ENCODE measurements around the gene IMMP2L. TPM values are rescaled to one million over a fixed set of nuclear protein-coding genes. Genes with fewer than 3 reads are reported as not detected.

Gene IMMP2L
- total and polyA plus RNA-seq, 4 donors: 24.3 to 32.9 (median 26.8) TPM

- Histone ChIP-seq H3K27me3 (ENCODE audit: control insufficient read depth in 1 of 2, insufficient read depth in 2 of 2, low read length in 1 of 2) (no peaks in the 10 kb centered on the region), H3K27ac (ENCODE audit: low read depth in 1 of 2, low read length in 2 of 2) (no peak overlapping the region), H3K36me3 (ENCODE audit: control insufficient read depth in 1 of 2, insufficient read depth in 2 of 2, low read length in 1 of 2) (no peaks in the 10 kb centered on the region), H3K4me1 (ENCODE audit: control insufficient read depth in 1 of 2, insufficient read depth in 2 of 2, low read length in 2 of 2) (no peaks in the 10 kb centered on the region), H3K4me3 (ENCODE audit: low read length in 2 of 2) (no peak overlapping the region), H3K9me3 (ENCODE audit: control insufficient read depth, low read length) (no peaks in the 10 kb centered on the region)
- 96% methylated on average over 2 of the region's 2 CpGs for WGBS, 2 donors
- intact Hi-C loops (cut with DNase I): no loop called here
- DNase-seq (no peak), ATAC-seq (ENCODE audit: low FRiP score) (no peak)
Observed at GRCh38 chr7:111056371-111056770, 505.9 kb downstream of the IMMP2L start.

GRCh38 chr7:111053035-111053434 is 509.3 kb downstream of the IMMP2L start:
- WGBS, 2 donors: 97% methylated on average over 2 of the region's 2 CpGs
- H3K27me3 ChIP-seq (ENCODE audit: control insufficient read depth in 1 of 2, insufficient read depth in 2 of 2, low read length in 1 of 2): no peaks in the 10 kb centered on the region
- H3K36me3 ChIP-seq (ENCODE audit: control insufficient read depth in 1 of 2, insufficient read depth in 2 of 2, low read length in 1 of 2): no peaks in the 10 kb centered on the region
- intact Hi-C loops (cut with DNase I): no loop called here
- ATAC-seq (ENCODE audit: low FRiP score) (no peak), DNase-seq (no peak)
- no peak overlapping the region for H3K27ac ChIP-seq (ENCODE audit: low read depth in 1 of 2, low read length in 2 of 2)
- H3K4me3 ChIP-seq (ENCODE audit: low read length in 2 of 2): no peak overlapping the region
- H3K4me1 ChIP-seq (ENCODE audit: control insufficient read depth in 1 of 2, insufficient read depth in 2 of 2, low read length in 2 of 2): no peaks in the 10 kb centered on the region
- no peaks in the 10 kb centered on the region for H3K9me3 ChIP-seq (ENCODE audit: control insufficient read depth, low read length)

GRCh38 chr7:111051832-111052231 is 510.5 kb downstream of the IMMP2L start:
- H3K4me1 ChIP-seq (ENCODE audit: control insufficient read depth in 1 of 2, insufficient read depth in 2 of 2, low read length in 2 of 2): no peaks in the 10 kb centered on the region
- H3K27ac ChIP-seq (ENCODE audit: low read depth in 1 of 2, low read length in 2 of 2): no peak overlapping the region
- WGBS, 2 donors: 81 to 97% methylated on average over 1 of the region's 1 CpG
- intact Hi-C loops (cut with DNase I): no loop called here
- no peak overlapping the region for H3K4me3 ChIP-seq (ENCODE audit: low read length in 2 of 2)
- H3K36me3 ChIP-seq (ENCODE audit: control insufficient read depth in 1 of 2, insufficient read depth in 2 of 2, low read length in 1 of 2): no peaks in the 10 kb centered on the region
- no peak for DNase-seq
- no peaks in the 10 kb centered on the region for H3K9me3 ChIP-seq (ENCODE audit: control insufficient read depth, low read length)
- no peaks in the 10 kb centered on the region for H3K27me3 ChIP-seq (ENCODE audit: control insufficient read depth in 1 of 2, insufficient read depth in 2 of 2, low read length in 1 of 2)
- ATAC-seq (ENCODE audit: low FRiP score): no peak

GRCh38 chr7:111050875-111051416 is 511.3 kb downstream of the IMMP2L start:
- no peak for DNase-seq
- no peaks in the 10 kb centered on the region for H3K27me3 ChIP-seq (ENCODE audit: control insufficient read depth in 1 of 2, insufficient read depth in 2 of 2, low read length in 1 of 2)
- H3K4me1 ChIP-seq (ENCODE audit: control insufficient read depth in 1 of 2, insufficient read depth in 2 of 2, low read length in 2 of 2): no peaks in the 10 kb centered on the region
- H3K27ac ChIP-seq (ENCODE audit: low read depth in 1 of 2, low read length in 2 of 2): no peak overlapping the region
- H3K9me3 ChIP-seq (ENCODE audit: control insufficient read depth, low read length): no peaks in the 10 kb centered on the region
- ATAC-seq (ENCODE audit: low FRiP score): no peak
- WGBS, 2 donors: 82% methylated on average over 2 of the region's 2 CpGs
- intact Hi-C loops (cut with DNase I): no loop called here
- H3K4me3 ChIP-seq (ENCODE audit: low read length in 2 of 2): no peak overlapping the region
- no peaks in the 10 kb centered on the region for H3K36me3 ChIP-seq (ENCODE audit: control insufficient read depth in 1 of 2, insufficient read depth in 2 of 2, low read length in 1 of 2)

GRCh38 chr7:111049971-111050680 is 512.2 kb downstream of the IMMP2L start:
- Histone ChIP-seq H3K4me3 (ENCODE audit: low read length in 2 of 2) (no peak overlapping the region), H3K27ac (ENCODE audit: low read depth in 1 of 2, low read length in 2 of 2) (no peak overlapping the region), H3K27me3 (ENCODE audit: control insufficient read depth in 1 of 2, insufficient read depth in 2 of 2, low read length in 1 of 2) (no peaks in the 10 kb centered on the region), H3K9me3 (ENCODE audit: control insufficient read depth, low read length) (no peaks in the 10 kb centered on the region), H3K4me1 (ENCODE audit: control insufficient read depth in 1 of 2, insufficient read depth in 2 of 2, low read length in 2 of 2) (peaks cover 0 to 2% of the 10 kb centered on the region in 2 donors), H3K36me3 (ENCODE audit: control insufficient read depth in 1 of 2, insufficient read depth in 2 of 2, low read length in 1 of 2) (no peaks in the 10 kb centered on the region)
- WGBS, 2 donors: 73 to 74% methylated on average over 7 of the region's 7 CpGs
- ATAC-seq (ENCODE audit: low FRiP score): no peak
- DNase-seq: no peak
- intact Hi-C loops (cut with DNase I): no loop called here

GRCh38 chr7:111047595-111047994 is 514.7 kb downstream of the IMMP2L start:
- peaks cover 0 to 2% of the 10 kb centered on the region in 2 donors for H3K4me1 ChIP-seq (ENCODE audit: control insufficient read depth in 1 of 2, insufficient read depth in 2 of 2, low read length in 2 of 2)
- no peak overlapping the region for H3K4me3 ChIP-seq (ENCODE audit: low read length in 2 of 2)
- intact Hi-C loops (cut with DNase I): no loop called here
- no peaks in the 10 kb centered on the region for H3K9me3 ChIP-seq (ENCODE audit: control insufficient read depth, low read length)
- no peaks in the 10 kb centered on the region for H3K27me3 ChIP-seq (ENCODE audit: control insufficient read depth in 1 of 2, insufficient read depth in 2 of 2, low read length in 1 of 2)
- ATAC-seq (ENCODE audit: low FRiP score): no peak
- H3K36me3 ChIP-seq (ENCODE audit: control insufficient read depth in 1 of 2, insufficient read depth in 2 of 2, low read length in 1 of 2): no peaks in the 10 kb centered on the region
- no peak overlapping the region for H3K27ac ChIP-seq (ENCODE audit: low read depth in 1 of 2, low read length in 2 of 2)
- DNase-seq: no peak
- 93 to 97% methylated on average over 4 of the region's 4 CpGs for WGBS, 2 donors

- H3K36me3 ChIP-seq (ENCODE audit: control insufficient read depth in 1 of 2, insufficient read depth in 2 of 2, low read length in 1 of 2): no peaks in the 10 kb centered on the region
- no peak for DNase-seq
- H3K4me1 ChIP-seq (ENCODE audit: control insufficient read depth in 1 of 2, insufficient read depth in 2 of 2, low read length in 2 of 2): peaks cover 0 to 2% of the 10 kb centered on the region in 2 donors
- peak; percentile 57 for ATAC-seq (ENCODE audit: low FRiP score)
- no peak overlapping the region for H3K4me3 ChIP-seq (ENCODE audit: low read length in 2 of 2)
- no peaks in the 10 kb centered on the region for H3K27me3 ChIP-seq (ENCODE audit: control insufficient read depth in 1 of 2, insufficient read depth in 2 of 2, low read length in 1 of 2)
- H3K9me3 ChIP-seq (ENCODE audit: control insufficient read depth, low read length): no peaks in the 10 kb centered on the region
- no peak overlapping the region for H3K27ac ChIP-seq (ENCODE audit: low read depth in 1 of 2, low read length in 2 of 2)
- intact Hi-C loops (cut with DNase I): no loop called here
Observed at GRCh38 chr7:111045449-111045848, 516.8 kb downstream of the IMMP2L start.

- DNase-seq: no peak
- peaks cover 0 to 2% of the 10 kb centered on the region in 2 donors for H3K4me1 ChIP-seq (ENCODE audit: control insufficient read depth in 1 of 2, insufficient read depth in 2 of 2, low read length in 2 of 2)
- H3K27me3 ChIP-seq (ENCODE audit: control insufficient read depth in 1 of 2, insufficient read depth in 2 of 2, low read length in 1 of 2): no peaks in the 10 kb centered on the region
- no peak overlapping the region for H3K27ac ChIP-seq (ENCODE audit: low read depth in 1 of 2, low read length in 2 of 2)
- no peaks in the 10 kb centered on the region for H3K36me3 ChIP-seq (ENCODE audit: control insufficient read depth in 1 of 2, insufficient read depth in 2 of 2, low read length in 1 of 2)
- ATAC-seq (ENCODE audit: low FRiP score): no peak
- intact Hi-C loops (cut with DNase I): no loop called here
- no peaks in the 10 kb centered on the region for H3K9me3 ChIP-seq (ENCODE audit: control insufficient read depth, low read length)
- no peak overlapping the region for H3K4me3 ChIP-seq (ENCODE audit: low read length in 2 of 2)
- 90 to 95% methylated on average over 1 of the region's 1 CpG for WGBS, 2 donors
Observed at GRCh38 chr7:111043561-111043960, 518.7 kb downstream of the IMMP2L start.

- H3K27ac ChIP-seq (ENCODE audit: low read depth in 1 of 2, low read length in 2 of 2): no peak overlapping the region
- no peaks in the 10 kb centered on the region for H3K27me3 ChIP-seq (ENCODE audit: control insufficient read depth in 1 of 2, insufficient read depth in 2 of 2, low read length in 1 of 2)
- 94 to 96% methylated on average over 2 of the region's 2 CpGs for WGBS, 2 donors
- H3K9me3 ChIP-seq (ENCODE audit: control insufficient read depth, low read length): no peaks in the 10 kb centered on the region
- no peak for DNase-seq
- H3K36me3 ChIP-seq (ENCODE audit: control insufficient read depth in 1 of 2, insufficient read depth in 2 of 2, low read length in 1 of 2): no peaks in the 10 kb centered on the region
- peaks cover 0 to 2% of the 10 kb centered on the region in 2 donors for H3K4me1 ChIP-seq (ENCODE audit: control insufficient read depth in 1 of 2, insufficient read depth in 2 of 2, low read length in 2 of 2)
- ATAC-seq (ENCODE audit: low FRiP score): no peak
- H3K4me3 ChIP-seq (ENCODE audit: low read length in 2 of 2): no peak overlapping the region
- intact Hi-C loops (cut with DNase I): no loop called here
Observed at GRCh38 chr7:111042842-111043241, 519.5 kb downstream of the IMMP2L start.
